NOMO-1 treated with dmso at 0.1 percent for 144 hours (cell line): ENCODE data around the gene IFFO2.

Experiments
- DNase-seq: peaks from one replicate; lab custom pipeline; 2025; ENCODE audit not compliant: unreplicated experiment; lab: John Stamatoyannopoulos, UW

Gene IFFO2

GRCh38 chr1:18972991-18973390 is 16.5 kb upstream of the IFFO2 start:
- no peak for DNase-seq

- DNase-seq, result no peak
Observed at GRCh38 chr1:18972531-18972930, 16.1 kb upstream of the IFFO2 start.

- DNase-seq, result no peak
Observed at GRCh38 chr1:18970762-18971161, 14.3 kb upstream of the IFFO2 start.

- no peak for DNase-seq
Observed at GRCh38 chr1:18970358-18970757, 13.9 kb upstream of the IFFO2 start.

- DNase-seq, result no peak
Observed at GRCh38 chr1:18967066-18967690, 10.7 kb upstream of the IFFO2 start.

- DNase-seq, result no peak
Observed at GRCh38 chr1:18965206-18966173, 9.0 kb upstream of the IFFO2 start.

GRCh38 chr1:18963968-18964367 is 7.5 kb upstream of the IFFO2 start:
- no peak for DNase-seq

- DNase-seq, result no peak
Observed at GRCh38 chr1:18962855-18963737, 6.6 kb upstream of the IFFO2 start.

GRCh38 chr1:18962121-18962721 is 5.7 kb upstream of the IFFO2 start:
- DNase-seq, result no peak

- no peak for DNase-seq
Observed at GRCh38 chr1:18960821-18961220, 4.3 kb upstream of the IFFO2 start.

- no peak for DNase-seq
Observed at GRCh38 chr1:18960409-18960808, 3.9 kb upstream of the IFFO2 start.

GRCh38 chr1:18959591-18959990 is 3.1 kb upstream of the IFFO2 start:
- DNase-seq, result no peak

GRCh38 chr1:18957532-18958300 is 1.2 kb upstream of the IFFO2 start:
- no peak for DNase-seq

GRCh38 chr1:18957136-18957521 is 653 bp upstream of the IFFO2 start:
- DNase-seq, result no peak

- DNase-seq, result no peak
Observed at GRCh38 chr1:18955441-18956192, 859 bp downstream of the IFFO2 start.

- DNase-seq, result no peak
Observed at GRCh38 chr1:18955131-18955440, 1.4 kb downstream of the IFFO2 start.

GRCh38 chr1:18954270-18955071 is 2.0 kb downstream of the IFFO2 start:
- no peak for DNase-seq

GRCh38 chr1:18953731-18954231 is 2.7 kb downstream of the IFFO2 start:
- DNase-seq, result no peak
